SK-N-SH (cell line): ENCODE data around the gene CASK. TPM values are rescaled to one million over a fixed set of nuclear protein-coding genes. Genes with fewer than 3 reads are reported as not detected.
A peak's percentile ranks its signal among the peaks of the same experiment; 100 is the strongest.

Experiments used
- CTCF ChIA-PET: fragments of 300-600, 350-600 bp; formaldehyde crosslinking; extraction: SDS; loops from one replicate; lab custom pipeline; 2021; lab: Yijun Ruan, JAX
- POLR2A ChIA-PET: fragments of 350-600 bp; sonication (Branson Sonifier 250); formaldehyde crosslinking; extraction: SDS; loops from one replicate; lab custom pipeline; 2020; ENCODE audit warnings: antibody characterized with exemption, inconsistent platforms; lab: Yijun Ruan, JAX
- DNase-seq: peaks from one replicate; pipeline ENCODE4 v3.0.0; 2012
- H2AFZ ChIP-seq: fragments of 200-600 bp; sonication (generic); 2 replicates; pipeline ENCODE4 v1.8.1; 2016; ENCODE audit warnings: antibody characterized with exemption, mild to moderate bottlenecking, low read depth
- H3F3A ChIP-seq: fragments of 200-600 bp; sonication (generic); replicated peaks from 2 replicates; pipeline ENCODE3; 2016; ENCODE audit warnings: antibody characterized with exemption, mild to moderate bottlenecking; ENCODE audit not compliant: insufficient read depth
- H3K27ac ChIP-seq, 2 experiments: fragments of 200-500 bp in 1 of 2; fragments of 200-600 bp in 1 of 2; sonication (Bioruptor generic) in 1 of 2; sonication (generic), shearing (Covaris generic) in 1 of 2; 2 replicates each; pipeline versions ENCODE4 v1.5.1 to v1.6.1; 2014 to 2016; ENCODE audit warnings: low read depth in 2 of 2, inconsistent platforms in 1 of 2, low read length in 1 of 2, mild to moderate bottlenecking in 1 of 2, mixed read lengths in 1 of 2
- H3K27me3 ChIP-seq: fragments of 200-600 bp; sonication (generic), shearing (Covaris generic); 2 replicates; pipeline ENCODE4 v1.6.1; 2016; ENCODE audit warnings: mixed run types; ENCODE audit not compliant: insufficient read depth
- H3K36me3 ChIP-seq, 2 experiments: fragments of 200-500 bp in 1 of 2; fragments of 200-600 bp in 1 of 2; sonication (Bioruptor generic) in 1 of 2; sonication (generic) in 1 of 2; replicated peaks in 1 of 2; 2 replicates each; pipeline versions ENCODE3 to v1.5.1; 2014 to 2016; ENCODE audit warnings: low read length in 1 of 2, mild to moderate bottlenecking in 1 of 2; ENCODE audit not compliant: insufficient read depth in 2 of 2, control insufficient read depth in 1 of 2
- H3K4me1 ChIP-seq, 2 experiments: fragments of 200-500 bp in 1 of 2; fragments of 200-600 bp in 1 of 2; sonication (Bioruptor generic) in 1 of 2; sonication (generic), shearing (Covaris generic) in 1 of 2; 2 replicates each; pipeline versions ENCODE4 v1.5.1 to v1.6.1; 2014 to 2016; ENCODE audit warnings: low read depth in 1 of 2, low read length in 1 of 2, mixed run types in 1 of 2; ENCODE audit not compliant: insufficient read depth in 2 of 2, control insufficient read depth in 1 of 2
- H3K4me2 ChIP-seq: fragments of 200-600 bp; sonication (generic), shearing (Covaris generic); 2 replicates; pipeline ENCODE4 v1.6.1; 2017; ENCODE audit warnings: mixed run types
- H3K4me3 ChIP-seq, 2 experiments: fragments of 200-500 bp in 1 of 2; fragments of 200-600 bp in 1 of 2; sonication (Bioruptor generic) in 1 of 2; sonication (generic), shearing (Covaris generic) in 1 of 2; 2 replicates each; pipeline versions ENCODE4 v1.5.1 to v1.8.1; 2014 to 2016; ENCODE audit warnings: low read depth in 2 of 2, inconsistent platforms in 1 of 2, low read length in 1 of 2, mild to moderate bottlenecking in 1 of 2, mixed read lengths in 1 of 2, moderate library complexity in 1 of 2
- H3K79me2 ChIP-seq: fragments of 200-600 bp; sonication (generic); 2 replicates; pipeline ENCODE4 v1.8.1; 2017; ENCODE audit warnings: mild to moderate bottlenecking; ENCODE audit not compliant: insufficient read depth
- H3K9ac ChIP-seq: fragments of 200-600 bp; sonication (generic); 2 replicates; pipeline ENCODE4 v1.6.1; 2017; ENCODE audit warnings: mixed run types
- H3K9me2 ChIP-seq: fragments of 200-600 bp; sonication (generic); 2 replicates; pipeline ENCODE4 v1.6.1; 2017; ENCODE audit warnings: mixed run types
- H3K9me3 ChIP-seq: fragments of 200-600 bp; sonication (generic); 2 replicates; pipeline ENCODE4 v1.6.1; 2017; ENCODE audit warnings: mixed run types, mild to moderate bottlenecking, moderate library complexity
- H4K20me1 ChIP-seq: fragments of 200-600 bp; sonication (generic); 2 replicates; pipeline ENCODE4 v1.6.1; 2017; ENCODE audit warnings: mild to moderate bottlenecking, mixed run types; ENCODE audit not compliant: insufficient read depth
- CTCF ChIP-seq: fragments of 200-600 bp; sonication (generic); IDR thresholded peaks from 2 replicates; pipeline ENCODE4 v1.6.1; 2017; ENCODE audit warnings: antibody characterized with exemption, mild to moderate bottlenecking, moderate library complexity
- EZH2phosphoT487 ChIP-seq: fragments of 200-600 bp; sonication (generic); IDR thresholded peaks from 2 replicates; pipeline ENCODE4 v1.6.1; 2017; ENCODE audit warnings: low read depth, mixed run types, mild to moderate bottlenecking, antibody characterized with exemption, moderate library complexity, borderline replicate concordance
- JUND ChIP-seq: IDR thresholded peaks from 2 replicates; pipeline ENCODE4 v1.4.0; 2012
- MEF2A ChIP-seq: IDR thresholded peaks from 2 replicates; pipeline ENCODE4 v1.4.0; 2012; ENCODE audit warnings: low read depth, borderline replicate concordance
- PBX3 ChIP-seq: IDR thresholded peaks from 2 replicates; pipeline ENCODE4; 2012
- RCOR1 ChIP-seq: fragments of 150-350 bp; IDR thresholded peaks from 2 replicates; pipeline ENCODE4 v1.6.1; 2017; ENCODE audit warnings: antibody characterized with exemption, low read length
- RXRA ChIP-seq: IDR thresholded peaks from 2 replicates; pipeline ENCODE4 v1.4.0; 2012; ENCODE audit warnings: low read depth, mild to moderate bottlenecking, borderline replicate concordance
- SMC3 ChIP-seq: IDR thresholded peaks from 2 replicates; pipeline ENCODE4 v1.6.1; 2012; ENCODE audit warnings: low read depth, low read length, improper control_type of control experiment
- WGBS: methylation state at CpG from one replicate; pipeline ENCODE4 v1.1.6; 2017; ENCODE audit warnings: low lambda C conversion rate; 5-methylcytosine and 5-hydroxymethylcytosine counted together
- polyA plus RNA-seq, 3 experiments: library from polyadenylated mRNA; depleted of rRNA; stranded (reverse); fragments of >200 nt; gene quantifications; 2 replicates each; pipeline ENCODE4 v1.2.3, GENCODE V29; 2012

The CASK gene
- polyA plus RNA-seq, 1 of the 3 experiments (the other 2 are of a cell fraction): 7.0 TPM

GRCh38 chrX:41759817-41760216 is 163.5 kb downstream of the CASK start (continued):
- TF ChIP-seq CTCF (peak; percentile 67), RXRA (no peak), SMC3 (peak; percentile 40), PBX3 (no peak)

GRCh38 chrX:41758401-41758800 is 165.0 kb downstream of the CASK start:
- Histone ChIP-seq H3K27ac (no peak overlapping the region), H3K9ac (no peak overlapping the region), H3K4me3 (no peak overlapping the region), H3F3A (no peaks in the 10 kb centered on the region), H3K9me3 (no peaks in the 10 kb centered on the region), H3K4me1 (no peaks in the 10 kb centered on the region), H3K36me3 (no peaks in the 10 kb centered on the region), H3K4me2 (no peak overlapping the region), H3K9me2 (no peaks in the 10 kb centered on the region; the same call in 1 of the 2 replicates), H3K79me2 (no peaks in the 10 kb centered on the region), H4K20me1 (no peaks in the 10 kb centered on the region), H3K27me3 (no peaks in the 10 kb centered on the region), H2AFZ (no peak overlapping the region)
- no peak for DNase-seq
- ChIA-PET POLR2A (no interaction called here), CTCF (no interaction called here)
- WGBS: 59% methylated on average over 2 of the region's 2 CpGs
- TF ChIP-seq MEF2A: no peak
- TF ChIP-seq, all 33 proteins: peak for 0

GRCh38 chrX:41750716-41751115 is 172.6 kb downstream of the CASK start:
- POLR2A ChIA-PET: no interaction called here
- TF ChIP-seq SMC3 (no peak), RCOR1 (no peak), JUND (no peak), EZH2phosphoT487 (no peak)
- TF ChIP-seq, all 33 proteins: peak for 0
- DNase-seq: no peak
- 63% methylated on average over 3 of the region's 3 CpGs for WGBS
- H3K4me3 ChIP-seq: no peak overlapping the region
- no peak overlapping the region for H3K27ac ChIP-seq
- CTCF ChIA-PET: no interaction called here
- no peaks in the 10 kb centered on the region for H3K4me1 ChIP-seq
- no peaks in the 10 kb centered on the region for H3K27me3 ChIP-seq
- H2AFZ ChIP-seq: no peak overlapping the region
- H3K9ac ChIP-seq: no peak overlapping the region
- no peaks in the 10 kb centered on the region for H4K20me1 ChIP-seq
- H3K4me2 ChIP-seq: no peak overlapping the region
- H3K9me2 ChIP-seq: no peaks in the 10 kb centered on the region; the same call in 1 of the 2 replicates
- H3K36me3 ChIP-seq: no peaks in the 10 kb centered on the region
- H3F3A ChIP-seq: no peaks in the 10 kb centered on the region
- H3K9me3 ChIP-seq: no peaks in the 10 kb centered on the region
- H3K79me2 ChIP-seq: no peaks in the 10 kb centered on the region
